Measurements from ENCODE around the gene CYP2A6.
"Not testable (repeated sequence)": the region's sequence is repeated elsewhere in the genome, so short reads cannot be mapped to it uniquely, and the experiment has no call there.

DNA sequence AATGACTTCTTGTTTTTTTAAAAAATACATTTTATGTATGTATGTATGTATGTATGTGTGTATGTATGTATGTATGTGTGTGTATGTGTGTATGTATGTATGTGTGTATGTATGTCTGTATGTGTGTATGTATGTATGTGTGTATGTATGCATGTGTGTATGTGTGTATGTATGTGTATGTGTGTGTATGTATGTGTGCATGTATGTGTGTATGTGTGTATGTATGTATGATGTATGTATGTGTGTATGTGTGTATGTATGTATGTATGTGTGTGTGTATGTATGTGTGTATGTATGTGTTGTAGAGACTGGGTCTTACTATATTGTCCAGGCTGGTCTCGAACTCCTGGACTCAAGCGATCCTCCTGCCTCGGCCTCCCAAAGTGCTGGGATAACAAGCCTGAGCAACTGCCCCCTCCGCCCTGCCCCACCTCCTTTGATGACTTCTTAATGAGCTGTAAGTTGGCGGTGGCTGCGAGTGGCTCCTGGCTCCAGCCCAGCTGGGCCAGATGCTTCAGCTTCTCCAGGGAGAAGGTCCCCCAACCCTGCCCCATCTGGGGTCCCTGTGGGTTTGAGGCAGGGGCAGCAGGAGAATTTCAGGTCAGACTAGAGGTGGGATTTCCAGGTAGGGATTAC lies 24.7 kb downstream of the CYP2A6 start:
- TF ChIP-seq EP300, CTCF (IDR thresholded peaks at IDR 0.05): not testable (repeated sequence)

All from sigmoid colon (tissue), 4 donors.